SK-MEL-5 (cell line): ENCODE measurements around the gene TMEM170B. TPM values are rescaled to one million over a fixed set of nuclear protein-coding genes. Genes with fewer than 3 reads are reported as not detected.
A peak's percentile ranks its signal among the peaks of the same experiment; 100 is the strongest.

Experiments used
- DNase-seq: peaks from one replicate; pipeline ENCODE4 v3.0.0-alpha.2; 2016; ENCODE audit warnings: low read depth, low spot score
- in situ Hi-C: cut with HindIII; loops from 2 replicates; pipeline ENCODE4 v1.10.0; 2016; ENCODE audit warnings: low sequenced_read_pairs, high pct_unique_total_duplicates, low pct_unique_long_range_greater_than_20kb
- total RNA-seq: library from RNA; depleted of rRNA; stranded (reverse); fragments of >200 nt; shearing (Covaris generic); gene quantifications from 2 replicates; pipeline ENCODE4 v1.2.3, GENCODE V29; 2014

The TMEM170B gene
- total RNA-seq, 1 experiment from 2014 or later = 5.8 TPM

- DNase-seq = no peak
- in situ Hi-C loops = no loop called here
Observed at GRCh38 chr6:11601776-11602605, 64.4 kb downstream of the TMEM170B start.

GRCh38 chr6:11604215-11604614 is 66.7 kb downstream of the TMEM170B start:
- DNase-seq = no peak
- in situ Hi-C loops = no loop called here

GRCh38 chr6:11604836-11605506 is 67.4 kb downstream of the TMEM170B start:
- in situ Hi-C loops = no loop called here
- no peak for DNase-seq

GRCh38 chr6:11605507-11605905 is 68.0 kb downstream of the TMEM170B start:
- DNase-seq = no peak
- in situ Hi-C loops = no loop called here

- in situ Hi-C loops = no loop called here
- no peak for DNase-seq
Observed at GRCh38 chr6:11606332-11606731, 68.8 kb downstream of the TMEM170B start.

DNA sequence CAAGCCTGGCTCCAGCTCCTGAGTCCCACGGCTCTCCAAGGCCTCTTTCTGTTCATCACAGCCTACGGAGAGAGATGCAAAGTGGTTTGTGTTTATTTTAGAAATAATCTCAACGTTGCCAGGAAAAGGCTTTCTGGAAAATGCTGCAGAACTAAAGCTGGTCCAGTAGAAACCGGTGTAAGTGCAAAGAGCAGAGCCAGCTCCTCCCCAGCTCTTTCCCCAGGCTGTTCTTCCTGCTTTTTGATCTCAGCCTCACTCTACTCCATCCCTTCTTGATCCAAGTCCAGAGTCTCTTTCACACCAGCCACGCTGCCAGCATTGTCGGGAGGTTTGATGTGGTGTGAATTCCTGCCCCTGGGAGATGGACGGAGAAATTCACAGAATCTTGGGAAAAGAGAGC is 69.8 kb downstream of the TMEM170B start:
- in situ Hi-C loops = no loop called here
- DNase-seq = no peak

DNA sequence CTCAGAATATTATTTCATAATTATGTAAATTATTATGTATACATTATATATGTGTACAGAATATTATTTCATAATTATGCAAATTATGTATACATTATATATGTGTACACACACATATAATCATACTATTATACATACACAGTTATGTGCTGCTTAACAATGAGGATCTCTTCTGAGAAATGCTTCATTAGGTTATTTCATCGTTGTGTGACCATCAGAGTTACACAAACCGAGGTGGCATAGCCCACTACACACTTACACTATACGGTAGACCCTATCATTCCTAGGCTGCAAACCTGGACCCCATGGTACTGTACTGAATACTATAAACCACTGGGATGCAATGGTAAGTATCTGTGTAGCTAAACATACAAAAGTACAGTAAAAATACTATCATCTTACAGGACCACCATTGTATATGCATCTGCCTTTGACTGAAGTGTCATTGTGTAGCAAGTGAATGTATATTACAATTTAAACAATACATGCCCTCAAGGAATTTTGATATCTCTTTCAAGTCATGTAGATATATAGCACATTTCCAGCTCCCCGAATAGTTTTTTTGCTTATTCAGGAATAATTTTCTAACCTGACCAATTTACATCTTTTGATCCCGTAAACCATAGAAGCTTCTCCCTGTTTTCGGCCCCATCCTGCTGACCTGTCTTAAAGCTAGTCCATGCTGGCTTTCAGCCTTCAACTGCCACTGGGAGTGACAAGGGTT is 71.2 kb downstream of the TMEM170B start:
- in situ Hi-C loops = no loop called here
- DNase-seq = no peak

- no peak for DNase-seq
- in situ Hi-C loops = no loop called here
Observed at GRCh38 chr6:11609324-11610071, 71.9 kb downstream of the TMEM170B start.

DNA sequence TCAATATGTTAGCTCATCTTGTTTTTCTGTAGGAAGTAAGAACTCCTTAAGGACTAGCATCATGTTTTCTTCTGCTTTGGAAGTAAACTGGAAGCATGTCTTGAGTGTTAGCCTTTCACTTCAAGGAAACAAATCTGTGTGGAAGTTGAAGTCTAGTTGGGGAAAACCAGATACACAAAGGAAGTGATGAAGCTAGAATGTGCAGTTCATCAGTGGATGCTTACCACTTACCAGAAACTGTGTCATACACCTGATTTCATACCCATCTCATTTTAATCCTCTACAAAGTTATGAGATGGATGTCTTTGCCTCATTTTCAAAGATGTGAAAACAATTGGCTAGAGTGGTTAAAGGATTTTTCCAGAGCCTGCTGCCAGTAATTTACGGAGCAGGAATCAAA is 75.8 kb downstream of the TMEM170B start:
- in situ Hi-C loops = no loop called here
- DNase-seq = no peak

DNA sequence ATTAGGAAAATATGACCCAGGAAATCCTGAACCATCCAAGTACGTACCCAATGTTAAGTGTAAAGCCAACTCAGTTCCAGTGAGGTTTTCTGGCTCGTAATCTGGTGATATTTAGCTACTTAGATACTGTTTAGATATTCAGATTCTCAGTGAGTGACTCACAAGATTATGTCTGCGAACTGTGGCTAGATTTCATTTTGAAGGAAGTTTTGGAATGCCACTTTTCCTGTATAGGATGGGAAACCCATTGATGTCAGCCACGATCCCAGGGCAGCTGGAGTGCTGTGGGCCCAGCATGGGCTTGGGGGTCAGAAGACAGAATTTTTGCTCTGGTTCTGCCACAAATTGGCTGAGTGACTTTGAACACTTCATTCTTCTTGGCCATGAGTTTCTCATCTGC is 76.3 kb downstream of the TMEM170B start:
- in situ Hi-C loops = no loop called here
- no peak for DNase-seq

DNA sequence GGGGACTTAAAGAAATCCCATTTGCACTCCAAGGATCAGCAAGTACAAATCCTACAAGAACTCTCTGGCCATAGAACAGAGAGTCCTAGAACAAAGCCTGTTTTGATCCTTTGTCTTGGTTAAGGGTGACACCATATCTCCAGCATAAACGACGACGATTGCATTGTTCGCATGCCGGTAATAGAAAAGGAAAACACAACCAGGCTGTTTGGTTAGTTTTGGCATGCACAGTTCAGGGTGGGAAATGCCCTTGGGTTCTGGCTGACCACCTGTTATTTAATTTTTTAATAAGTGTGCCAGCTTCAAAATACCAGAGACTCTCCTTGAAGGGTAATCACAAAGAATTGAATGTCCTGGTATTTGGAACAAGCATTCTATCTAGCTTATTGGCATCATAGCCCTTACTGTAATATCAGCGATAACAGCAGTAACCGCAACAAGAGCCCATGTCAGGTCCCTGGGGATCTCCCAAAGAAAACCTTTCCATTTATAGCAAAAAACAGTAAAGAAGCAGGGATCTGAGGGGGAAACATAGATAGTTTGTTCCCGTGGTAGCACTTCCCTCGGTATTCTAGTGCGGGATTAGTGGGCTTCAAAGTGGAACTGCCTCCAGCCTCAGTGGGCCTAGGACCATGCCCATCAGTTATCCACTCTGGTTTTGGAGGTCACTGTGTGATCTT is 77.1 kb downstream of the TMEM170B start:
- no peak for DNase-seq

GRCh38 chr6:11615214-11615602 is 77.7 kb downstream of the TMEM170B start:
- no peak for DNase-seq
- in situ Hi-C loops = no loop called here

More for the DNA sequence above, 77.1 kb downstream of the TMEM170B start:
- in situ Hi-C loops = no loop called here

DNA sequence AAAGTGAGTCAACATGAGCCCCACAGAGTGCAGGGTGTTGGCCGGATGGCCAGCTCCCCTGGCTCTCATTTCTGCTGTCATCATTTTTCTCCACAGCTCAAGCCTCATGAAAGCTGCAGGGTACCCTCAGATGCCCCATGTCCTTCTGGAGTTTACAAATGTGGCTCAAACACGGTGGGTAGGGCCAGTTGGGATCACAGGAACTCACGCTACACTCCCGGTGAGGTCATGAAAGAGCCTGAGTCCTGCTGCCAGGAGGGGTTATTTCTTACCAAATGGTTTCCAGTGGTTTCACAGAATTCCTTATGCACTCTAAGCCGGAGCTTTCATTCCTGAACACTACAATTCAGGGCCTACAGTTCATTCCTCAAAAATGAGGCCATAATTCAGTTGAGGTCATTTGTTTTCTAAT is 78.7 kb downstream of the TMEM170B start:
- DNase-seq = no peak

GRCh38 chr6:11618533-11618932 is 81.0 kb downstream of the TMEM170B start:
- DNase-seq = peak; percentile 63
- in situ Hi-C loops = no loop called here

More for the DNA sequence above, 78.7 kb downstream of the TMEM170B start:
- in situ Hi-C loops = no loop called here

GRCh38 chr6:11621119-11621518 is 83.6 kb downstream of the TMEM170B start:
- no peak for DNase-seq
- in situ Hi-C loops = no loop called here

GRCh38 chr6:11622156-11622555 is 84.6 kb downstream of the TMEM170B start:
- in situ Hi-C loops = no loop called here
- no peak for DNase-seq

DNA sequence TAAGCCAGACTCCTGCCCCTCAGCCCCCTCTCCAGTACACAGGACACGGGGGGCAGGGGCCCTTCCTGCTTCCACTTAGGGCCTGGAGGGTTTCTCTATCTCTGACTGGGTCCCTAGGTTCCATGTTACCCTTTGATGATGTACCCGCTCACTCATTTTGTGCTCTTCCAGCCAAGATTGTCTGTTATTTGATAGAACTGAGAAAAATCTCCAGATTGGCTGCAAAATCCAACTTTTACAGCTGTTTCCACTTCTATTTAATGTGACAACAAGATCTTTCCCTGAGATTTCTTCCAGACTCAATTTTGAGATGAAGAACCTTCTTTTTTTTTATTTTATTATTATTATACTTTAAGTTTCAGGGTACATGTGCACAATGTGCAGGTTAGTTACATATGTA is 85.7 kb downstream of the TMEM170B start:
- in situ Hi-C loops = no loop called here
- no peak for DNase-seq
